OCI-LY3 (cell line): ENCODE results near the gene AP1G1.

Experiments
- H2AFZ ChIP-seq: fragments of 200-600, 300-600 bp; shearing (Covaris generic); 2 replicates; pipeline ENCODE4 v1.6.0; 2014; ENCODE audit warnings: antibody characterized with exemption, low read depth, low read length
- H3K27ac ChIP-seq: fragments of 200-600, 300-600 bp; sonication (generic); 2 replicates; pipeline ENCODE4 v1.5.1; 2014; ENCODE audit warnings: mild to moderate bottlenecking, low read length, moderate library complexity, mixed read lengths
- H3K27me3 ChIP-seq: fragments of 200-600, 300-600 bp; sonication (generic); 2 replicates; pipeline ENCODE4 v1.6.1; 2014; ENCODE audit warnings: low read depth, low read length, mixed read lengths
- H3K36me3 ChIP-seq: fragments of 200-600, 300-600 bp; sonication (generic); replicated peaks from 2 replicates; pipeline ENCODE3; 2014; ENCODE audit warnings: low read depth, low read length, mixed read lengths
- H3K4me1 ChIP-seq: fragments of 300-600, 200-600 bp; sonication (generic); 2 replicates; pipeline ENCODE4 v1.6.1; 2014; ENCODE audit warnings: low read length, mixed read lengths
- H3K4me2 ChIP-seq: fragments of 200-600, 300-600 bp; sonication (generic); 2 replicates; pipeline ENCODE4 v1.6.1; 2014; ENCODE audit warnings: low read length, mixed read lengths
- H3K4me3 ChIP-seq: fragments of 300-600, 200-600 bp; sonication (generic); 2 replicates; pipeline ENCODE4 v1.5.1; 2014; ENCODE audit warnings: antibody characterized with exemption, mild to moderate bottlenecking, low read length, moderate library complexity
- H3K79me2 ChIP-seq: fragments of 300-600, 200-600 bp; shearing (Covaris generic); 2 replicates; pipeline ENCODE4 v1.6.1; 2014; ENCODE audit warnings: mild to moderate bottlenecking, low read length, mixed read lengths
- H3K9ac ChIP-seq: fragments of 300-600, 200-600 bp; shearing (Covaris generic); 2 replicates; pipeline ENCODE4 v1.6.0; 2014; ENCODE audit warnings: mild to moderate bottlenecking, low read length, moderate library complexity
- H3K9me3 ChIP-seq: fragments of 200-600, 300-600 bp; shearing (Covaris generic); 2 replicates; pipeline ENCODE4 v1.6.1; 2014; ENCODE audit warnings: low read length, mixed read lengths; ENCODE audit not compliant: insufficient read depth
- H4K20me1 ChIP-seq: fragments of 200-600, 300-600 bp; sonication (generic); 2 replicates; pipeline ENCODE4 v1.6.1; 2016; ENCODE audit warnings: low read length, mixed read lengths; ENCODE audit not compliant: insufficient read depth
- EZH2phosphoT487 ChIP-seq: fragments of 200-600 bp; shearing (Covaris generic); IDR thresholded peaks from 2 replicates; pipeline ENCODE4 v1.6.1; 2018; ENCODE audit warnings: antibody characterized with exemption, mixed run types, low read depth
- TF ChIP-seq, protein P1 (sequence below): fragments of 200-600, 300-600 bp; sonication (generic); IDR thresholded peaks from 2 replicates; pipeline ENCODE4 v1.5.1; 2014; ENCODE audit warnings: antibody characterized with exemption, low read length, low read depth

AP1G1 gene

DNA sequence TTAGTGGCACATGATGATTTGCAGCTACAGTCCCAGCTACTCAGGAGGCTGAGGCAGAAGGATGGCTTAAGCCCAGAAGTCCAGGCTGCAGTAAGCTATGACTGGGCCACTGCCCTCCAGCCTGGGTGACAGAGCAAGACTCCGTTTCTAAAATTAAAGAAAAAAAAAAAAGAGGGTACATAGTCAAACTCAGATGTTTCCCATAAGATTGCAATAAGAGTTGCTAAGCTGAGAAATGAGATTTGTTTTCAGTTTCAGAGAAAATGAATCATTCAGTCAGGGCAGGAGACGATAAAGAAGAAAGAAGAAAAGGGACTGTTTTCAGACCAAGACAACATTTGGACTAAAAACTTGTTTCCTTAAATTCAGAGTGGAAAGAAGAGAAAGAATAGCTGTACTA is 54.0 kb downstream of the AP1G1 start:
- Histone ChIP-seq H3K9ac (no peak overlapping the region), H3K4me3 (no peak overlapping the region), H3K9me3 (no peaks in the 10 kb centered on the region), H3K4me2 (no peak overlapping the region), H3K27me3 (no peaks in the 10 kb centered on the region), H3K36me3 (peaks cover 43% of the 10 kb centered on the region), H3K27ac (no peak overlapping the region), H4K20me1 (peaks cover 12% of the 10 kb centered on the region), H3K4me1 (peaks cover 10% of the 10 kb centered on the region), H3K79me2 (no peaks in the 10 kb centered on the region), H2AFZ (no peak overlapping the region)
- TF ChIP-seq, protein P1, sequence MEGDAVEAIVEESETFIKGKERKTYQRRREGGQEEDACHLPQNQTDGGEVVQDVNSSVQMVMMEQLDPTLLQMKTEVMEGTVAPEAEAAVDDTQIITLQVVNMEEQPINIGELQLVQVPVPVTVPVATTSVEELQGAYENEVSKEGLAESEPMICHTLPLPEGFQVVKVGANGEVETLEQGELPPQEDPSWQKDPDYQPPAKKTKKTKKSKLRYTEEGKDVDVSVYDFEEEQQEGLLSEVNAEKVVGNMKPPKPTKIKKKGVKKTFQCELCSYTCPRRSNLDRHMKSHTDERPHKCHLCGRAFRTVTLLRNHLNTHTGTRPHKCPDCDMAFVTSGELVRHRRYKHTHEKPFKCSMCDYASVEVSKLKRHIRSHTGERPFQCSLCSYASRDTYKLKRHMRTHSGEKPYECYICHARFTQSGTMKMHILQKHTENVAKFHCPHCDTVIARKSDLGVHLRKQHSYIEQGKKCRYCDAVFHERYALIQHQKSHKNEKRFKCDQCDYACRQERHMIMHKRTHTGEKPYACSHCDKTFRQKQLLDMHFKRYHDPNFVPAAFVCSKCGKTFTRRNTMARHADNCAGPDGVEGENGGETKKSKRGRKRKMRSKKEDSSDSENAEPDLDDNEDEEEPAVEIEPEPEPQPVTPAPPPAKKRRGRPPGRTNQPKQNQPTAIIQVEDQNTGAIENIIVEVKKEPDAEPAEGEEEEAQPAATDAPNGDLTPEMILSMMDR = no peak
- no peak for TF ChIP-seq EZH2phosphoT487

DNA sequence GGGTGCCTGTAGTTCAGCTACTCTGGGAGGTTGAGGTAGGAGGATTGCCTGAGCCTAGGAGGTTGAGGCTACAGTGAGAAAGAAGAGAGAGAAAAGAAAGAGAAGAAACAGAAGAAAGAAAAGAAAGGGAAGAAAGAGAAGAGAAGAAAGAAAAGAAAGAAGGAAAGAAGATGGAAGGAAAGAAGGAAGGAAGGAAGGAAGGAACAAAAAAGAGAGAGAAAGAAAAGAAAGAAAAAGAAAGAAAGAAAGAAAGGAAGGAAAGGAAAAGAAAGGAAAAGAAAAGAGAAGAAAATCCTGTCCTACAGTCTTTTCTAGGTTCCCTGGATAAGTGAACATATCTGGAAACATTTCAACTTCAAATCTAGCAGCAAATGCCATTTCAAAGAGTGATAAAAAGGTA is 54.5 kb downstream of the AP1G1 start:
- H3K9me3 ChIP-seq = no peaks in the 10 kb centered on the region
- peaks cover 10% of the 10 kb centered on the region for H3K4me1 ChIP-seq
- H3K4me3 ChIP-seq = no peak overlapping the region
- peaks cover 43% of the 10 kb centered on the region for H3K36me3 ChIP-seq
- H3K4me2 ChIP-seq = no peak overlapping the region
- H3K27me3 ChIP-seq = no peaks in the 10 kb centered on the region
- H3K9ac ChIP-seq = no peak overlapping the region
- TF ChIP-seq EZH2phosphoT487 = no peak
- TF ChIP-seq, protein P1 = no peak
- H3K79me2 ChIP-seq = no peaks in the 10 kb centered on the region
- no peak overlapping the region for H3K27ac ChIP-seq
- no peak overlapping the region for H2AFZ ChIP-seq
- H4K20me1 ChIP-seq = peaks cover 12% of the 10 kb centered on the region

DNA sequence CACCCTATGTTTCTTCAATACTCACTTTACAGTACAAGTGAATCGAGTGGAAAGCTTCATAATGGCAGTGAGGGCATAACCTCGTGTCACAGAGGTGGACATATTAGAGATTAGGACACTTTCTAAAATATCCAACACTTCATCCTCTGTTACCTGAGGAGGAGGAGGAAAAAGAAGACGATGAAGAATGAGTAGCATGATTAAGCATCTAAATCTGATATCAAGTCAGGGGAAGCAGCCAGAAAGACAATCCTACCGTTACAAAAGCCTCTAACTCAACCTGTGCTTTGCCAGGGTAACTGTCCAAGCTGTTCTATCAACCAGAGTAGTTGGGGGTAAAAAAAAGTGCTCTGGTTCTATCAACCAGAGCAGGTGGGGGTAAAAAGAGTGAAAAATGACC is 60.4 kb downstream of the AP1G1 start:
- no peak overlapping the region for H3K27ac ChIP-seq
- H3K4me3 ChIP-seq = no peak overlapping the region
- H3K4me2 ChIP-seq = no peak overlapping the region
- TF ChIP-seq, protein P1 = no peak
- TF ChIP-seq EZH2phosphoT487 = no peak
- H3K9ac ChIP-seq = no peak overlapping the region
- no peaks in the 10 kb centered on the region for H3K9me3 ChIP-seq
- H3K27me3 ChIP-seq = no peaks in the 10 kb centered on the region
- peaks cover 30% of the 10 kb centered on the region for H3K36me3 ChIP-seq
- peaks cover 5% of the 10 kb centered on the region for H3K4me1 ChIP-seq
- H4K20me1 ChIP-seq = peaks cover 2% of the 10 kb centered on the region; the same call in 1 of the 2 replicates
- no peaks in the 10 kb centered on the region for H3K79me2 ChIP-seq
- H2AFZ ChIP-seq = no peak overlapping the region

GRCh38 chr16:71746442-71747046 is 62.1 kb downstream of the AP1G1 start:
- Histone ChIP-seq H3K27me3 (no peaks in the 10 kb centered on the region), H3K4me3 (no peak overlapping the region), H3K4me2 (no peak overlapping the region), H3K27ac (no peak overlapping the region), H3K36me3 (peaks cover 31% of the 10 kb centered on the region), H2AFZ (no peak overlapping the region), H3K9me3 (no peaks in the 10 kb centered on the region), H4K20me1 (no peaks in the 10 kb centered on the region), H3K79me2 (no peaks in the 10 kb centered on the region), H3K4me1 (no peaks in the 10 kb centered on the region), H3K9ac (no peak overlapping the region)
- no peak for TF ChIP-seq EZH2phosphoT487
- TF ChIP-seq, protein P1 = peak; percentile 78
